Motor neuron (in vitro differentiated cells): Measurements from ENCODE around the gene CDC6. TPM values are rescaled to one million over a fixed set of nuclear protein-coding genes. Genes with fewer than 3 reads are reported as not detected.

Experiments used
- ATAC-seq, 8 experiments: fragments of 200-7000 bp; cut with Tn5 transposase; replicated peaks in 6 of 8; 2 replicates each; pipeline ENCODE4 v1.8.0; 2021; ENCODE audit warnings: mild to moderate bottlenecking in 8 of 8, moderate library complexity in 8 of 8
- H3K27ac ChIP-seq, 2 donors: fragments of 250-450 bp; sonication (Bioruptor Pico); 2 replicates each; pipeline ENCODE4 v1.9.0; 2021; ENCODE audit warnings: antibody characterized with exemption in 2 of 2, mild to moderate bottlenecking in 2 of 2, moderate library complexity in 1 of 2
- H3K4me1 ChIP-seq, 2 donors: fragments of 250-450 bp; sonication (Bioruptor Pico); replicated peaks in 1 of 2; 2 replicates each; pipeline ENCODE4 v1.6.1; 2021; ENCODE audit warnings: antibody characterized with exemption in 2 of 2, mild to moderate bottlenecking in 2 of 2, moderate library complexity in 1 of 2
- H3K4me3 ChIP-seq, 5 donors: fragments of 250-450 bp; sonication (Bioruptor Pico); 2 replicates each; pipeline ENCODE4 v1.9.0; 2021; ENCODE audit warnings: antibody characterized with exemption in 5 of 5, mild to moderate bottlenecking in 5 of 5, moderate library complexity in 4 of 5
- WGBS, 10 experiments: fragments of 450-650 bp; shearing (Covaris generic); methylation state at CpG; one replicate each; pipeline ENCODE4 v1.0.0; 2022; 5-methylcytosine and 5-hydroxymethylcytosine counted together
- in situ Hi-C, 9 experiments: fragments of 400-800 bp; cut with MboI; loops; one replicate each; pipeline ENCODE4 v1.15.0; 2021; ENCODE audit warnings: low sequenced_read_pairs in 9 of 9, low pct_unique_long_range_greater_than_20kb in 2 of 9; ENCODE audit not compliant: unreplicated experiment in 9 of 9
- total RNA-seq, 8 experiments: library from RNA; unstranded; fragments of 300-600 nt; gene quantifications; 2 replicates each; pipeline versions ENCODE4 v1.2.3 to v1.2.4, GENCODE V29; 2022

The CDC6 gene
- total RNA-seq, 8 experiments from 2014 or later: 1.7 to 30.9 (median 3.6) TPM

- in situ Hi-C loops: loop anchor here in 6 of 9 experiments (5.0 to 25.0 kb wide), 5 partner anchors 45 to 212 kb away; partner anchors contain the start of genes RARA (in 4 of the 6) and CCR7 (in 1 of the 6)
- peak overlapping the region; percentile 93 to 99 for H3K27ac ChIP-seq
- peak in 7 of 8 experiments; percentile 3 to 55 (median 50) for ATAC-seq
- H3K4me1 ChIP-seq: peaks cover 77 to 80% of the 10 kb centered on the region in 2 donors
- 0 to 100% (median 31%) methylated on average over 1 to 7 of the region's 19 CpGs; no CpG with 5 or more reads in 4 of the 10 experiments for WGBS, 10 experiments
- peak overlapping the region; percentile 11 to 25 (median 15) for H3K4me3 ChIP-seq
Measured at GRCh38 chr17:40349895-40350688, 62.4 kb downstream of the CDC6 start.

GRCh38 chr17:40350689-40351358 is 63.1 kb downstream of the CDC6 start:
- in situ Hi-C loops: loop anchor here in 6 of 9 experiments (5.0 to 25.0 kb wide), 5 partner anchors 46 to 211 kb away; partner anchors contain the start of genes RARA (in 4 of the 6) and CCR7 (in 1 of the 6)
- 20% methylated on average over 1 of the region's 17 CpGs; no CpG with 5 or more reads in 9 of the 10 experiments for WGBS, 10 experiments
- Histone ChIP-seq H3K4me3 (peak overlapping the region; percentile 13 to 25 (median 15)), H3K27ac (peak overlapping the region; percentile 93 to 99), H3K4me1 (peaks cover 85 to 87% of the 10 kb centered on the region in 2 donors)
- ATAC-seq: peak in 5 of 8 experiments; percentile 54 to 66 (median 57)

GRCh38 chr17:40351359-40352236 is 63.9 kb downstream of the CDC6 start:
- peak overlapping the region; percentile 13 to 25 (median 14) for H3K4me3 ChIP-seq
- WGBS, 10 experiments: 13 to 100% (median 27%) methylated on average over 1 to 5 of the region's 27 CpGs; no CpG with 5 or more reads in 5 of the 10 experiments
- peaks cover 92 to 94% of the 10 kb centered on the region in 2 donors for H3K4me1 ChIP-seq
- ATAC-seq: peak in 5 of 8 experiments; percentile 8 to 39 (median 19)
- in situ Hi-C loops: loop anchor here in 6 of 9 experiments (5.0 to 25.0 kb wide), 5 partner anchors 47 to 211 kb away; partner anchors contain the start of genes RARA (in 4 of the 6) and CCR7 (in 1 of the 6)
- H3K27ac ChIP-seq: peak overlapping the region; percentile 93 to 99

GRCh38 chr17:40352237-40352778 is 64.6 kb downstream of the CDC6 start:
- in situ Hi-C loops: loop anchor here in 6 of 9 experiments (5.0 to 25.0 kb wide), 5 partner anchors 48 to 210 kb away; partner anchors contain the start of genes RARA (in 4 of the 6) and CCR7 (in 1 of the 6)
- Histone ChIP-seq H3K4me1 (peaks cover 92 to 93% of the 10 kb centered on the region in 2 donors), H3K4me3 (no peak overlapping the region), H3K27ac (peak overlapping the region; percentile 93 to 99)
- WGBS, 10 experiments: 14 to 100% (median 80%) methylated on average over 1 to 4 of the region's 7 CpGs; no CpG with 5 or more reads in 5 of the 10 experiments
- ATAC-seq: no peak

- no peak for ATAC-seq
- peaks cover 92 to 93% of the 10 kb centered on the region in 2 donors for H3K4me1 ChIP-seq
- 70 to 100% (median 80%) methylated on average over 3 to 7 of the region's 9 CpGs; no CpG with 5 or more reads in 7 of the 10 experiments for WGBS, 10 experiments
- H3K27ac ChIP-seq: peak overlapping the region in 1 of 2 donors; percentile 99
- H3K4me3 ChIP-seq: no peak overlapping the region
- in situ Hi-C loops: loop anchor here in 6 of 9 experiments (5.0 to 25.0 kb wide), 5 partner anchors 48 to 209 kb away; partner anchors contain the start of genes RARA (in 4 of the 6) and CCR7 (in 1 of the 6)
Measured at GRCh38 chr17:40352779-40353394, 65.2 kb downstream of the CDC6 start.

Other genes with a start within 250 kb of the CDC6 start
- 10 to 100 TPM; 28.3 to 75.7 (median 54.9) TPM for gene MED24, start 233.5 kb upstream of the CDC6 start, total RNA-seq
- gene THRA, start 224.9 kb upstream of the CDC6 start, total RNA-seq: 10 to 100 TPM in 7 of 8 experiments, 1 to 10 TPM in 1; 7.2 to 66.4 (median 34.8) TPM
- gene NR1D1, start 187.3 kb upstream of the CDC6 start, total RNA-seq: 10 to 100 TPM in 1 of 8 experiments, 1 to 10 TPM in 4, under 1 TPM in 3; 0.60 to 12.7 (median 2.7) TPM
- 10 to 100 TPM; 38.9 to 89.2 (median 75.5) TPM for gene MSL1, start 165.9 kb upstream of the CDC6 start, total RNA-seq
- gene CASC3, start 147.3 kb upstream of the CDC6 start, total RNA-seq: 10 to 100 TPM; 23.2 to 73.1 (median 54.4) TPM
- 1 to 10 TPM; 5.3 to 8.0 (median 6.7) TPM for gene RAPGEFL1, start 110.4 kb upstream of the CDC6 start, total RNA-seq
- 10 to 100 TPM in 6 of 8 experiments, 1 to 10 TPM in 2; 7.1 to 16.4 (median 11.5) TPM for gene WIPF2, start 68.6 kb upstream of the CDC6 start, total RNA-seq
- 10 to 100 TPM; 28.0 to 45.8 (median 32.9) TPM for gene RARA, start 21.3 kb downstream of the CDC6 start, total RNA-seq
- gene GJD3, start 76.9 kb downstream of the CDC6 start, total RNA-seq: 1 to 10 TPM in 3 of 8 experiments, under 1 TPM in 4, not detected in 1; 0.36 to 2.8 (median 0.87) TPM
- gene TOP2A, start 130.0 kb downstream of the CDC6 start, total RNA-seq: 100 to 1,000 TPM in 1 of 8 experiments, 10 to 100 TPM in 3, 1 to 10 TPM in 3, under 1 TPM in 1; 0.36 to 222 (median 9.0) TPM
- gene IGFBP4, start 155.6 kb downstream of the CDC6 start, total RNA-seq: 10 to 100 TPM in 3 of 8 experiments, 1 to 10 TPM in 5; 2.8 to 52.0 (median 7.9) TPM
- gene TNS4, start 213.7 kb downstream of the CDC6 start, total RNA-seq: 1 to 10 TPM in 1 of 8 experiments, under 1 TPM in 6, not detected in 1; 0.08 to 1.0 (median 0.15) TPM